ENCODE results near the gene RP9.

RP9 gene

GRCh38 chr7:33054261-33054964 is 54.8 kb downstream of the RP9 start:
- H3K9ac ChIP-seq (ENCODE audit: low read length), result no peak overlapping the region
- no peak overlapping the region for H3K27ac ChIP-seq (ENCODE audit: low read depth, low read length)
- no peak overlapping the region for H3K4me3 ChIP-seq (ENCODE audit: low read length)
- H3K27me3 ChIP-seq (ENCODE audit: control insufficient read depth, insufficient read depth, low read length), result no peaks in the 10 kb centered on the region
- no peaks in the 10 kb centered on the region for H3K36me3 ChIP-seq (ENCODE audit: control insufficient read depth, insufficient read depth, low read length)
- H3K4me1 ChIP-seq (ENCODE audit: control insufficient read depth, insufficient read depth, low read length), result peaks cover 6% of the 10 kb centered on the region

DNA sequence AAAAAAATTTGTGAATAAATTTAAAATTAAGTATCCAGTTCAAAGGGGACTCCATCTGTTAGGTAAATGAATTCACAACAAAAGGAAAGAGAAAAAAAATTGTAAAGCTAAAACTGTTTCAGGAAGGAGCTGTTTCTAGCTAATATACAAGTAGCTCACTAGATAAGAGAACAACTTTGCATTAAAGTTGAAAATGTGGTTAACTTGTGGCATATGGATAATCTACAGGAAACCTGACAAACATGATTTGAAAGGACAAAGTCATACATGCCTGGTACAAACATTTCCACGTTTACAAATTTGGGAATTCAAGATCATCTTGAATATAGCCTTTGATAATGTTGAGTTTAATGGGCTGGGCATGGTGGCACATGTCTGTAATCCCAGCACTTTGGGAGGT is 55.5 kb downstream of the RP9 start:
- Histone ChIP-seq H3K9ac (ENCODE audit: low read length) (no peak overlapping the region), H3K36me3 (ENCODE audit: control insufficient read depth, insufficient read depth, low read length) (no peaks in the 10 kb centered on the region), H3K4me3 (ENCODE audit: low read length) (no peak overlapping the region), H3K27me3 (ENCODE audit: control insufficient read depth, insufficient read depth, low read length) (no peaks in the 10 kb centered on the region), H3K4me1 (ENCODE audit: control insufficient read depth, insufficient read depth, low read length) (peaks cover 6% of the 10 kb centered on the region), H3K27ac (ENCODE audit: low read depth, low read length) (no peak overlapping the region)

DNA sequence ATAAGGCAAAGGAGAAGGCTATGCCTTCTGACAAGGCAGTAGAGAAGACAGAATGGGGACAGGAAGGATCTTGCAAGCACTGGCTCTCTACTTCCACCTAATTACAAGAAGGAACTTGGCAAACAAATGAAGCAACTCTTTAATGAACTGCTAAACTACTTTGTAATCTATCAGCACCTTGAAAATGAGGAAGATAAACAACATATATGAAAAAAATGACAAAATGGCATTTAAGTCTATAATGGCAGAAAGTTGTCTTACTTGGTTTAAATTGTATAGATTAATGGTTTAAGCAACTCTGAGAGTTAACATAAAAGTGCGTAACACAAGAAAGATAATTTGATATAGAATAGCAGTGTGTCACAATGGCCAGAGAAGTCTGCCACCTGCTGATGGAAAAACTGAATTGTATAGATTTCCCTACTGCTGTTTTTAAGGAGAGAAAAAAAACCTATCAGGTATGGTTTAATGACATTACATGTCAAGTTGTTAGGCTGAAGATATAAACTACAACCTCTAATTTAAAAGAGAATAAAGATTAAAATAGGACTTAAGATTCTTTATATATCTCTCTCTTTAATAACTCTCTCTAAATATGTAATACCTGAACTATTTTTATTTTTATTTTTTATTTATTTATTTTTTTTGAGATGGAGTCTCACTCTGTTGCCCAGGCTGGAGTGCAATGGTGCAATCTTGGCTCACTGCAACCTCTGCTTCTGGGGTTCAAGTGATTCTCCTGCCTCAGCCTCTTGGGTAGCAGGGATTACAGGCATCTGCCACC is 58.5 kb downstream of the RP9 start:
- Histone ChIP-seq H3K27me3 (ENCODE audit: control insufficient read depth, insufficient read depth, low read length) (no peaks in the 10 kb centered on the region), H3K4me1 (ENCODE audit: control insufficient read depth, insufficient read depth, low read length) (peaks cover 6% of the 10 kb centered on the region), H3K36me3 (ENCODE audit: control insufficient read depth, insufficient read depth, low read length) (no peaks in the 10 kb centered on the region), H3K27ac (ENCODE audit: low read depth, low read length) (peak overlapping the region; percentile 27), H3K4me3 (ENCODE audit: low read length) (no peak overlapping the region), H3K9ac (ENCODE audit: low read length) (no peak overlapping the region)

- Histone ChIP-seq H3K27me3 (ENCODE audit: control insufficient read depth, insufficient read depth, low read length) (no peaks in the 10 kb centered on the region), H3K36me3 (ENCODE audit: control insufficient read depth, insufficient read depth, low read length) (no peaks in the 10 kb centered on the region), H3K4me1 (ENCODE audit: control insufficient read depth, insufficient read depth, low read length) (peaks cover 18% of the 10 kb centered on the region), H3K4me3 (ENCODE audit: low read length) (no peak overlapping the region), H3K27ac (ENCODE audit: low read depth, low read length) (no peak overlapping the region), H3K9ac (ENCODE audit: low read length) (no peak overlapping the region)
These were observed 60.5 kb downstream of the RP9 start for GRCh38 chr7:33048704-33049103.

GRCh38 chr7:33048257-33048656 is 60.9 kb downstream of the RP9 start:
- no peak overlapping the region for H3K9ac ChIP-seq (ENCODE audit: low read length)
- H3K4me3 ChIP-seq (ENCODE audit: low read length), result no peak overlapping the region
- peaks cover 22% of the 10 kb centered on the region for H3K4me1 ChIP-seq (ENCODE audit: control insufficient read depth, insufficient read depth, low read length)
- H3K36me3 ChIP-seq (ENCODE audit: control insufficient read depth, insufficient read depth, low read length), result no peaks in the 10 kb centered on the region
- no peak overlapping the region for H3K27ac ChIP-seq (ENCODE audit: low read depth, low read length)
- no peaks in the 10 kb centered on the region for H3K27me3 ChIP-seq (ENCODE audit: control insufficient read depth, insufficient read depth, low read length)

- no peak overlapping the region for H3K27ac ChIP-seq (ENCODE audit: low read depth, low read length)
- no peaks in the 10 kb centered on the region for H3K36me3 ChIP-seq (ENCODE audit: control insufficient read depth, insufficient read depth, low read length)
- no peak overlapping the region for H3K9ac ChIP-seq (ENCODE audit: low read length)
- H3K4me1 ChIP-seq (ENCODE audit: control insufficient read depth, insufficient read depth, low read length), result peaks cover 30% of the 10 kb centered on the region
- H3K27me3 ChIP-seq (ENCODE audit: control insufficient read depth, insufficient read depth, low read length), result no peaks in the 10 kb centered on the region
- H3K4me3 ChIP-seq (ENCODE audit: low read length), result no peak overlapping the region
These were observed 64.2 kb downstream of the RP9 start for GRCh38 chr7:33044986-33045385.
